HepG2 (cell line): ENCODE measurements around the gene LOXL3. TPM values are rescaled to one million over a fixed set of nuclear protein-coding genes. Genes with fewer than 3 reads are reported as not detected.

Source experiments
- EHMT2 ChIP-seq: fragments of 200-600 bp; sonication (generic); IDR thresholded peaks from 2 replicates; pipeline ENCODE4 v1.7.0; 2017; ENCODE audit warnings: antibody characterized with exemption, low read depth, low read length, borderline replicate concordance
- HCFC1 ChIP-seq: fragments of 150-350 bp; IDR thresholded peaks from 2 replicates; pipeline ENCODE4 v1.6.1; 2014; ENCODE audit warnings: low read depth, low read length
- HDAC1 ChIP-seq: sonication (generic); formaldehyde crosslinking; IDR thresholded peaks from 2 replicates; pipeline ENCODE4 v1.5.1; 2020; ENCODE audit warnings: mild to moderate bottlenecking, missing genetic modification reagents
- MTF1 ChIP-seq: sonication (generic); formaldehyde crosslinking; IDR thresholded peaks from 2 replicates; pipeline ENCODE4 v1.5.0; 2020; ENCODE audit warnings: missing genetic modification reagents
- RERE ChIP-seq: IDR thresholded peaks from 2 replicates; pipeline ENCODE4 v1.6.1; 2016; ENCODE audit warnings: low read depth, missing genetic modification reagents, missing compliant biosample characterization
- RORA ChIP-seq: sonication (generic); formaldehyde crosslinking; IDR thresholded peaks from 2 replicates; pipeline ENCODE4 v1.5.0; 2020; ENCODE audit warnings: mild to moderate bottlenecking, missing genetic modification reagents, moderate library complexity
- SALL2 ChIP-seq: sonication (generic); formaldehyde crosslinking; IDR thresholded peaks from 2 replicates; pipeline ENCODE4 v1.8.1; 2023; ENCODE audit warnings: mild to moderate bottlenecking, missing genetic modification reagents, inconsistent platforms
- SATB2 ChIP-seq: sonication (generic); formaldehyde crosslinking; IDR thresholded peaks from 2 replicates; pipeline ENCODE4 v1.5.0; 2020; ENCODE audit warnings: missing genetic modification reagents
- SETDB1 ChIP-seq: sonication (generic); formaldehyde crosslinking; IDR thresholded peaks from 2 replicates; pipeline ENCODE4 v1.5.1; 2020; ENCODE audit warnings: missing genetic modification reagents, mild to moderate bottlenecking, borderline replicate concordance
- TBX2 ChIP-seq: sonication (generic); formaldehyde crosslinking; IDR thresholded peaks from 2 replicates; pipeline ENCODE4 v1.5.0; 2020; ENCODE audit warnings: missing genetic modification reagents, mild to moderate bottlenecking, borderline replicate concordance
- TIGD3 ChIP-seq: sonication (generic); formaldehyde crosslinking; IDR thresholded peaks from 2 replicates; pipeline ENCODE4 v1.5.1; 2020; ENCODE audit warnings: mild to moderate bottlenecking, missing genetic modification reagents, borderline replicate concordance
- ZBTB39 ChIP-seq: sonication (generic); formaldehyde crosslinking; IDR thresholded peaks from 2 replicates; pipeline ENCODE4 v1.5.0; 2020; ENCODE audit warnings: missing genetic modification reagents
- ZNF251 ChIP-seq: sonication (generic); formaldehyde crosslinking; IDR thresholded peaks from 2 replicates; pipeline ENCODE4 v1.9.0; 2021; ENCODE audit warnings: mild to moderate bottlenecking, missing genetic modification reagents
- ZNF431 ChIP-seq: sonication (generic); formaldehyde crosslinking; IDR thresholded peaks from 2 replicates; pipeline ENCODE4 v1.9.0; 2022; ENCODE audit warnings: missing genetic modification reagents, low read depth, mild to moderate bottlenecking, borderline replicate concordance
- ZNF558 ChIP-seq: sonication (generic); formaldehyde crosslinking; IDR thresholded peaks from 2 replicates; pipeline ENCODE4 v1.9.0; 2022; ENCODE audit warnings: mild to moderate bottlenecking, missing genetic modification reagents, borderline replicate concordance
- ZNF816 ChIP-seq: sonication (generic); formaldehyde crosslinking; IDR thresholded peaks from 2 replicates; pipeline ENCODE4 v1.8.0; 2022; ENCODE audit warnings: missing genetic modification reagents, mild to moderate bottlenecking, borderline replicate concordance
- polyA plus RNA-seq, 8 experiments: library from polyadenylated mRNA; depleted of rRNA in 3 of 8; stranded (reverse) in 7 of 8; unstranded in 1 of 8; fragments of >200 nt; fragmentation: Illumina TruSeq in 4 of 8; extraction: Trizol in 4 of 8; gene quantifications; 2 replicates each; pipeline versions ENCODE4 v1.2.1 to v1.2.3, GENCODE V29; 2011 to 2016; ENCODE audit warnings: low read depth in 4 of 8, missing spikeins in 1 of 8, mixed read lengths in 1 of 8; ENCODE audit not compliant: insufficient read depth in 1 of 8
- total RNA-seq, 5 experiments: library from RNA; depleted of rRNA; stranded (reverse); fragments of >200 nt; fragmentation: Illumina TruSeq; extraction: Trizol; gene quantifications; 2 replicates each; pipeline ENCODE4 v1.2.3, GENCODE V29; 2016; ENCODE audit warnings: low read depth in 1 of 5
- TF ChIP-seq, protein P1 (sequence below): sonication (generic); formaldehyde crosslinking; IDR thresholded peaks from 2 replicates; pipeline ENCODE4 v1.4.0; 2020; ENCODE audit warnings: missing genetic modification reagents, borderline replicate concordance

Gene LOXL3
- total and polyA plus RNA-seq, 2 of the 13 experiments (the other 11 are each of a cell fraction or from before 2014, with no cell fraction given), result 0.55 to 6.5 TPM

DNA sequence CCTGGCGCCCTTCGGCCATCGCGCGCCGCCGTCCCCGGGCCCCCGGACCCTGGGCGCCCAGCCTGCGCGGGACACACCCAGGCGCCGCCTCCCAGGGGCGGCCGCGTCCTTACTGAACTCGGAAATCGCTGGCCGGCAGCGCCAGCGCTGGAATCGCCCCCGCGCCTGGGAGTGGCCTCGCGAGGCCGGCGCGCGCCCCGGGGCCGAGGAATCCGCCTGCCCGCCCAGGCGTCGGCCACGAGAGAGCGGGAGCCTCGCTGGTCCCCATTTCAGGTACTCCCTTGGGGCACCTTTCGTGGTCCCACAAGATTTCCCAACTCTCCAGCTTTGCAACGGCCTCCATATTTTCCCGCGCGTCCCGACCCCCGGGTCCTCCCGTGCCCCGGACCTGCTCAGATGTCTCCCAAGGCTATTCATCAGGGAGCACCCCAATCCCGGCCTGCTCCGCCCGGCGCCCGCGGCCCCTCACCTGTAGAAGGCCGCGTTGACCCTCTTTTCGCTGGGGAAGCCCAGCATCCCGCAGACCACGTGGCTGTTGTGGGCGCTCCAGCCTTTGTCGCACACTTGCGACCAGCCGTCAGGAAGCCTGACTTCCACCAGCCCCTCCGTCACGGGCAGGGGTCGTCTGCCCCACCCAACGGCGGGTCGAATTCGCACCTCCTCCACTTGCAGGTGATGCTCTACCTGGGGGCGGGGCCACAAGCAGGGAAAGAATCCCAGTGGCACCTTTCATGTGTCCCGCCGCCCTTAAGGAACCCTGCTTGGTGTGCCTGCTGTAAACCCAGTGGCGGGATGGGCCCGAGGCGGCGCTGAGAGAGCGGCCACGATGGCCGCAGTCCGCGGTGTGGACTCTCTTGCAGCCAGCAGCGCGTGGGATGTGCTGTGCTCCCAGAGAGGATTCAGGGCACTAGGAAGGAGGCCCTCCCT, 4.6 kb downstream of the LOXL3 start (continued):
- TF ChIP-seq, protein P1, sequence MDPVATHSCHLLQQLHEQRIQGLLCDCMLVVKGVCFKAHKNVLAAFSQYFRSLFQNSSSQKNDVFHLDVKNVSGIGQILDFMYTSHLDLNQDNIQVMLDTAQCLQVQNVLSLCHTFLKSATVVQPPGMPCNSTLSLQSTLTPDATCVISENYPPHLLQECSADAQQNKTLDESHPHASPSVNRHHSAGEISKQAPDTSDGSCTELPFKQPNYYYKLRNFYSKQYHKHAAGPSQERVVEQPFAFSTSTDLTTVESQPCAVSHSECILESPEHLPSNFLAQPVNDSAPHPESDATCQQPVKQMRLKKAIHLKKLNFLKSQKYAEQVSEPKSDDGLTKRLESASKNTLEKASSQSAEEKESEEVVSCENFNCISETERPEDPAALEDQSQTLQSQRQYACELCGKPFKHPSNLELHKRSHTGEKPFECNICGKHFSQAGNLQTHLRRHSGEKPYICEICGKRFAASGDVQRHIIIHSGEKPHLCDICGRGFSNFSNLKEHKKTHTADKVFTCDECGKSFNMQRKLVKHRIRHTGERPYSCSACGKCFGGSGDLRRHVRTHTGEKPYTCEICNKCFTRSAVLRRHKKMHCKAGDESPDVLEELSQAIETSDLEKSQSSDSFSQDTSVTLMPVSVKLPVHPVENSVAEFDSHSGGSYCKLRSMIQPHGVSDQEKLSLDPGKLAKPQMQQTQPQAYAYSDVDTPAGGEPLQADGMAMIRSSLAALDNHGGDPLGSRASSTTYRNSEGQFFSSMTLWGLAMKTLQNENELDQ, result no peak
- TF ChIP-seq ZNF558 (CRISPR knock-in tag), result no peak
- peak; percentile 42; the same call in 1 of the 2 replicates for TF ChIP-seq TBX2
- no peak for TF ChIP-seq ZNF251 (CRISPR knock-in tag)
- TF ChIP-seq HDAC1 (CRISPR knock-in tag), result peak; percentile 33
- TF ChIP-seq ZNF431, result no peak
- TF ChIP-seq RORA (CRISPR knock-in tag), result no peak
- no peak; the same call in 1 of the 2 replicates for TF ChIP-seq SALL2 (CRISPR knock-in tag)
- no peak for TF ChIP-seq EHMT2
- TF ChIP-seq TIGD3 (CRISPR knock-in tag), result no peak
- no peak for TF ChIP-seq HCFC1
- TF ChIP-seq RERE (CRISPR knock-in tag), result no peak
- TF ChIP-seq ZNF816 (CRISPR knock-in tag), result no peak
- TF ChIP-seq ZBTB39 (CRISPR knock-in tag), result no peak
- TF ChIP-seq MTF1 (CRISPR knock-in tag), result no peak
- TF ChIP-seq SATB2, result no peak
- TF ChIP-seq SETDB1 (CRISPR knock-in tag), result no peak
